Stimulated activated CD8-positive, alpha-beta memory T cell treated with anti-CD3 and anti-CD28 coated beads, Interleukin-12 subunit alpha, Interleukin-12 subunit beta, amount 100 ng/mL, for 1 hour (primary cell): Measurements from ENCODE around the gene TPSAB1.
"Not testable (repeated sequence)": the region's sequence is repeated elsewhere in the genome, so short reads cannot be mapped to it uniquely, and the experiment has no call there.

Experiments
- DNase-seq: peaks from one replicate; pipeline ENCODE4 v3.0.0-alpha.2; 2020; ENCODE audit warnings: low read depth

The TPSAB1 gene

GRCh38 chr16:1247903-1248537, 7.5 kb downstream of the TPSAB1 start:
- not testable (repeated sequence) for DNase-seq

- not testable (repeated sequence) for DNase-seq
Observed at GRCh38 chr16:1249031-1249755, 8.7 kb downstream of the TPSAB1 start.

- DNase-seq, result not testable (repeated sequence)
Observed at GRCh38 chr16:1253701-1254364, 13.3 kb downstream of the TPSAB1 start.

GRCh38 chr16:1254821-1255220, 14.3 kb downstream of the TPSAB1 start:
- DNase-seq, result not testable (repeated sequence)

- not testable (repeated sequence) for DNase-seq
Observed at GRCh38 chr16:1255276-1256122, 15.0 kb downstream of the TPSAB1 start, which contains the start of gene TPSD1. Gene TPSD1 (plus strand): TSS chr16:1256069. CDS start chr16:1256281, 212 bp downstream.

GRCh38 chr16:1256296-1256873, 15.9 kb downstream of the TPSAB1 start:
- not testable (repeated sequence) for DNase-seq

- no peak for DNase-seq
Observed at GRCh38 chr16:1256874-1257322, 16.4 kb downstream of the TPSAB1 start.

GRCh38 chr16:1257561-1258224, 17.2 kb downstream of the TPSAB1 start:
- DNase-seq, result no peak

GRCh38 chr16:1258225-1258600, 17.7 kb downstream of the TPSAB1 start:
- no peak for DNase-seq

- no peak for DNase-seq
Observed at GRCh38 chr16:1258906-1259759, 18.6 kb downstream of the TPSAB1 start.

GRCh38 chr16:1259760-1260068, 19.2 kb downstream of the TPSAB1 start:
- DNase-seq, result no peak

GRCh38 chr16:1260101-1260680, 19.7 kb downstream of the TPSAB1 start:
- DNase-seq, result no peak

- DNase-seq, result no peak
Observed at GRCh38 chr16:1261131-1261892, 20.8 kb downstream of the TPSAB1 start.

- DNase-seq, result no peak
Observed at GRCh38 chr16:1262210-1262845, 21.8 kb downstream of the TPSAB1 start.

- DNase-seq, result no peak
Observed at GRCh38 chr16:1262846-1263221, 22.3 kb downstream of the TPSAB1 start.

- DNase-seq, result no peak
Observed at GRCh38 chr16:1263591-1264344, 23.3 kb downstream of the TPSAB1 start.

GRCh38 chr16:1264345-1265089, 24.0 kb downstream of the TPSAB1 start:
- DNase-seq, result no peak
